NCI-H2081 treated with DMSO at 0.1 percent for 48 hours (cell line): Measurements from ENCODE around the gene IER5L.

Experiments
- DNase-seq: peaks from one replicate; lab custom pipeline; 2025; lab: John Stamatoyannopoulos, UW

Gene IER5L

GRCh38 chr9:129177791-129178567 is at the start of gene IER5L:
TSS of gene IER5L (minus strand) at chr9:129178261. CDS start at chr9:129178052, 209 bp downstream.
- DNase-seq: peak; percentile 88

- no peak for DNase-seq
These were observed 49.8 kb upstream of the IER5L start for GRCh38 chr9:129227843-129228189.

- DNase-seq: no peak
These were observed 47.8 kb upstream of the IER5L start for GRCh38 chr9:129225815-129226214.

- DNase-seq: no peak
These were observed 47.4 kb upstream of the IER5L start for GRCh38 chr9:129225490-129225778.

- DNase-seq: no peak
These were observed 46.8 kb upstream of the IER5L start for GRCh38 chr9:129224618-129225489.

GRCh38 chr9:129223551-129224208 is 45.6 kb upstream of the IER5L start:
- DNase-seq: no peak

- DNase-seq: no peak
These were observed 44.8 kb upstream of the IER5L start for GRCh38 chr9:129222819-129223218.

GRCh38 chr9:129221979-129222635 is 44.0 kb upstream of the IER5L start:
- no peak for DNase-seq

GRCh38 chr9:129221233-129221632 is 43.2 kb upstream of the IER5L start:
- DNase-seq: no peak

- DNase-seq: no peak
These were observed 42.7 kb upstream of the IER5L start for GRCh38 chr9:129220771-129221170.

- DNase-seq: no peak
These were observed 40.9 kb upstream of the IER5L start for GRCh38 chr9:129218918-129219317.

GRCh38 chr9:129218272-129218625 is 40.2 kb upstream of the IER5L start:
- DNase-seq: no peak

- no peak for DNase-seq
These were observed 35.5 kb upstream of the IER5L start for GRCh38 chr9:129213551-129213950.

GRCh38 chr9:129211686-129212085 is 33.6 kb upstream of the IER5L start:
- DNase-seq: no peak

GRCh38 chr9:129210125-129210524 is 32.1 kb upstream of the IER5L start:
- no peak for DNase-seq

- no peak for DNase-seq
These were observed 31.5 kb upstream of the IER5L start for GRCh38 chr9:129209580-129209979.

- no peak for DNase-seq
These were observed 31.0 kb upstream of the IER5L start for GRCh38 chr9:129209109-129209508.

GRCh38 chr9:129208207-129209032 is 30.4 kb upstream of the IER5L start:
- DNase-seq: no peak

- DNase-seq: no peak
These were observed 28.8 kb upstream of the IER5L start for GRCh38 chr9:129206905-129207304.

- DNase-seq: no peak
These were observed 28.3 kb upstream of the IER5L start for GRCh38 chr9:129206401-129206800.

- no peak for DNase-seq
These were observed 26.8 kb upstream of the IER5L start for GRCh38 chr9:129204840-129205239.

- no peak for DNase-seq
These were observed 25.5 kb upstream of the IER5L start for GRCh38 chr9:129203556-129203909.
